ENCODE measurements around the gene BAG3. TPM values are rescaled to one million over a fixed set of nuclear protein-coding genes. Genes with fewer than 3 reads are reported as not detected.

BAG3 gene
- total RNA-seq, 1 donor from 2014 or later = 4.7 TPM

DNA sequence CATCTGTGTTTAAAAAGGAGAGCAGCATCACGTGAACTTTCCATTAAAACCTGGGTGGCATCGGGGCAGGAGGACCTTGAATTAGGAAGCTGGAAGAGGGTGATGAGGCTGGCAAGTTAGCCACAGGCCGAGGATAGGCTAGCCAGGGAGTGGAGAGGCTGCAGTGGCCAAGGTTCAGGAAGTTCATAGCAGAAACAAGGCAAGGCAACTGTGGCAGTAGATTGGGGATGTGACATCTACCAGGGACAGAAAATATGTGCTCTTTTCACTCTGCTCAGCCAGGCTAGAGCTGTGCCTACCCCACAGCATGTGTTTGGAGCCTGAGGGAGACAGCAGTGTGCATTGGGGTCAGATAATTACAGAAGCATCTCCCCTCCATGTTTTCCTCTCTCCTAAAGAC lies 72.4 kb downstream of the BAG3 start:
- Histone ChIP-seq H3K36me3 (ENCODE audit: control insufficient read depth in 3 of 3, insufficient read depth in 3 of 3, low read length in 3 of 3) (no peaks in the 10 kb centered on the region), H3K4me3 (ENCODE audit: low read length in 3 of 3) (no peak overlapping the region), H3K9me3 (ENCODE audit: control insufficient read depth in 3 of 3, low read length in 3 of 3) (no peaks in the 10 kb centered on the region), H3K27me3 (ENCODE audit: control insufficient read depth in 3 of 3, insufficient read depth in 3 of 3, low read length in 3 of 3) (no peaks in the 10 kb centered on the region), H3K4me1 (ENCODE audit: control insufficient read depth in 3 of 3, insufficient read depth in 3 of 3, low read length in 3 of 3) (peaks cover 18 to 25% (median 21%) of the 10 kb centered on the region in 3 donors), H3K9ac (ENCODE audit: low read depth in 1 of 3, low read length in 3 of 3) (peak overlapping the region in 1 of 3 donors; percentile 33), H3K27ac (ENCODE audit: low read depth, low read length) (no peak overlapping the region)

DNA sequence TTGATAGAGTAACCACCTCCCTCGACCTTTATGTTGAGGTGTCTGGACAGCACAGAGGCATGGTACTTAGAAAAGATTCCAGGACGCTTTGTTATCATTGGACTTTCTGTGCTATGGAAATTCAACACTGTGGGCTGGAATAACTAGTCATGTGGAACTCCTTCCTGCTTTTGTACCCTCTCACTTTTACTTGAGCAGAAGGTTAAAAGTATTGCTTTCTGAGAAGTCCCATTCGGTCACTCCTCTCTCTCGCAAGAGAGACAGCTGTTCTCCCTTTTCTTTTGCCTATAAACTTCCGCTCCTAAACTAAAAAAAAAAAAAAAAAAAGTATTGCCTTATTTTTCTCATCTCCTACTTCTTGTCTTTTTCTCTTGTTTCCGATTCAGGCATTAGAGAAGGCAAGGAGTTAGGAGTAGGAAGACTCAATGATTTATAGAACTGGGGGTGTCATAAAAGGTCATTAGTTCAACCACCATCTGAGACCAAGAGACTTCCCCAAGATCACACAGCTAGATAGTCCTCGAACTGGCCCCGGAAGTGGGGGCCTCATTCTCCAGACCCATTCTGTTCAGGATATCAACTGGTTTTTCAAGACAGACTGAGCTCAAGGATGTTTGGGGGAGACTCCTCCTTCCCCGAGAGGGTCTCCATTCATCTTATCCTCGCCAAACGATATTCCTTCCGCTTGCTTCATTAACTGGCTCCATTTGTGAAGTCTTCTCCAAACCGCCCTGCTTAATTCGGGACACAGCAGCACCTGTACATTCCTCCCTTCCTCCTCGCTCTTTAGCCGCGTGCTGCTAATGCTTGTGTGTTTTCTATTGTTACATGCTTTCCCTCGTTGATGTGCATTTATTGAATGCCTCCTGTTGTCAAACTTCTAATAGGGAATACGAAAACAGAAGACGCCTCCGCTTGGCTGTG lies 73.7 kb downstream of the BAG3 start:
- H3K4me3 ChIP-seq (ENCODE audit: low read length in 3 of 3) = peak overlapping the region; percentile 82 to 89 (median 86)
- H3K9me3 ChIP-seq (ENCODE audit: control insufficient read depth in 3 of 3, low read length in 3 of 3) = no peaks in the 10 kb centered on the region
- peak overlapping the region; percentile 96 for H3K27ac ChIP-seq (ENCODE audit: low read depth, low read length)
- H3K4me1 ChIP-seq (ENCODE audit: control insufficient read depth in 3 of 3, insufficient read depth in 3 of 3, low read length in 3 of 3) = peaks cover 18 to 25% (median 21%) of the 10 kb centered on the region in 3 donors
- peak overlapping the region; percentile 91 to 96 (median 92) for H3K9ac ChIP-seq (ENCODE audit: low read depth in 1 of 3, low read length in 3 of 3)
- H3K36me3 ChIP-seq (ENCODE audit: control insufficient read depth in 3 of 3, insufficient read depth in 3 of 3, low read length in 3 of 3) = no peaks in the 10 kb centered on the region
- no peaks in the 10 kb centered on the region for H3K27me3 ChIP-seq (ENCODE audit: control insufficient read depth in 3 of 3, insufficient read depth in 3 of 3, low read length in 3 of 3)

- no peaks in the 10 kb centered on the region for H3K27me3 ChIP-seq (ENCODE audit: control insufficient read depth in 3 of 3, insufficient read depth in 3 of 3, low read length in 3 of 3)
- no peaks in the 10 kb centered on the region for H3K9me3 ChIP-seq (ENCODE audit: control insufficient read depth in 3 of 3, low read length in 3 of 3)
- H3K27ac ChIP-seq (ENCODE audit: low read depth, low read length) = peak overlapping the region; percentile 96
- peak overlapping the region; percentile 91 to 96 (median 92) for H3K9ac ChIP-seq (ENCODE audit: low read depth in 1 of 3, low read length in 3 of 3)
- H3K4me1 ChIP-seq (ENCODE audit: control insufficient read depth in 3 of 3, insufficient read depth in 3 of 3, low read length in 3 of 3) = peaks cover 18 to 25% (median 21%) of the 10 kb centered on the region in 3 donors
- H3K4me3 ChIP-seq (ENCODE audit: low read length in 3 of 3) = peak overlapping the region; percentile 82 to 89 (median 86)
- no peaks in the 10 kb centered on the region for H3K36me3 ChIP-seq (ENCODE audit: control insufficient read depth in 3 of 3, insufficient read depth in 3 of 3, low read length in 3 of 3)
These were observed 74.3 kb downstream of the BAG3 start for GRCh38 chr10:119725517-119725827.

- no peaks in the 10 kb centered on the region for H3K36me3 ChIP-seq (ENCODE audit: control insufficient read depth in 3 of 3, insufficient read depth in 3 of 3, low read length in 3 of 3)
- H3K4me3 ChIP-seq (ENCODE audit: low read length in 3 of 3) = peak within 1 kb of the TSS; percentile 82 to 89 (median 86)
- no peaks in the 10 kb centered on the region for H3K9me3 ChIP-seq (ENCODE audit: control insufficient read depth in 3 of 3, low read length in 3 of 3)
- peak within 1 kb of the TSS; percentile 91 to 96 (median 92) for H3K9ac ChIP-seq (ENCODE audit: low read depth in 1 of 3, low read length in 3 of 3)
- H3K4me1 ChIP-seq (ENCODE audit: control insufficient read depth in 3 of 3, insufficient read depth in 3 of 3, low read length in 3 of 3) = peaks cover 18 to 25% (median 21%) of the 10 kb centered on the region in 3 donors
- peak within 1 kb of the TSS; percentile 96 for H3K27ac ChIP-seq (ENCODE audit: low read depth, low read length)
- H3K27me3 ChIP-seq (ENCODE audit: control insufficient read depth in 3 of 3, insufficient read depth in 3 of 3, low read length in 3 of 3) = no peaks in the 10 kb centered on the region
These were observed 74.9 kb downstream of the BAG3 start, which contains the start of gene INPP5F for GRCh38 chr10:119725828-119726675. TSS of gene INPP5F (plus strand) at chr10:119726050. CDS start at chr10:119726263, 213 bp downstream.

DNA sequence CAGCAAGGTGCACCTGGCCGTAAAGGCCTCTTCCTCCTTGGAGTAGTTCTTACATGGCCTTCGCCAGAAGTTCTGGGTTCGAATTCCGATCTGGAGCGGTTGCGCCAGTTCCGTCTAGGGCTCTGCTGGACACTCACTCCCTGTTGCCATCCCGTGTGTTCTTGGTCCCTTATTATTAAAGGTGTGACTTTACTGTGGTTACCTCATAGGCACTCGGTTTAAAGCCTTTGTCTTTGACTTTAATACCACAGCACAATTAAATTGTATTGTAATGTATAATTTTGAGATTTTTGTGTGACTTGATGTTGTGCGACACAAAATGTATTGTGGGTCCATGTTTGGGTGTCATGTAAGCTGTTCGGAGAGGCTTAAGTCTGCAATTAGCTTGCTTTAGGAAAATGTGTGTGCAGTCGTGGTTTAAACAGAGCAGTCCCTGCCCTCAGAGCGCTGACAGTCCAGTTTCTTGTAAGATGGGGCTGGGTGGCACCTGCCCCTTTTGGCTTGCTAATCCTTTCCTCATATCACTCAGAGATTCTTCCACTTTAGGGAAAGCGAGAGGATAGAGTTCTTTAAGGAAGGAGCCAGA lies 75.6 kb downstream of the BAG3 start:
- Histone ChIP-seq H3K9me3 (ENCODE audit: control insufficient read depth in 3 of 3, low read length in 3 of 3) (no peaks in the 10 kb centered on the region), H3K27ac (ENCODE audit: low read depth, low read length) (peak overlapping the region; percentile 73), H3K27me3 (ENCODE audit: control insufficient read depth in 3 of 3, insufficient read depth in 3 of 3, low read length in 3 of 3) (no peaks in the 10 kb centered on the region), H3K4me3 (ENCODE audit: low read length in 3 of 3) (peak overlapping the region; percentile 80 to 87 (median 81)), H3K4me1 (ENCODE audit: control insufficient read depth in 3 of 3, insufficient read depth in 3 of 3, low read length in 3 of 3) (peaks cover 18 to 25% (median 21%) of the 10 kb centered on the region in 3 donors), H3K36me3 (ENCODE audit: control insufficient read depth in 3 of 3, insufficient read depth in 3 of 3, low read length in 3 of 3) (no peaks in the 10 kb centered on the region), H3K9ac (ENCODE audit: low read depth in 1 of 3, low read length in 3 of 3) (peak overlapping the region; percentile 84 to 87 (median 84))

Other genes with a start within 250 kb of the BAG3 start
- gene RGS10, start 108.7 kb upstream of the BAG3 start, total RNA-seq = 39.7 TPM
- 39.1 TPM for gene TIAL1, start 54.4 kb upstream of the BAG3 start, total RNA-seq
- gene INPP5F, start 74.7 kb downstream of the BAG3 start, total RNA-seq = 11.5 TPM
- 35.5 TPM for gene MCMBP, start 221.5 kb downstream of the BAG3 start, total RNA-seq
- 17.7 TPM for gene SEC23IP, start 241.3 kb downstream of the BAG3 start, total RNA-seq

Data from skeletal muscle tissue (tissue), 4 donors.